SW 1271 (cell line): ENCODE results near the gene TTC3.
"Not testable (repeated sequence)": the region's sequence is repeated elsewhere in the genome, so short reads cannot be mapped to it uniquely, and the experiment has no call there.

Source experiments
- DNase-seq, 2 experiments: peaks; one replicate each; lab custom pipeline; 2025; lab: John Stamatoyannopoulos, UW

The TTC3 gene

DNA sequence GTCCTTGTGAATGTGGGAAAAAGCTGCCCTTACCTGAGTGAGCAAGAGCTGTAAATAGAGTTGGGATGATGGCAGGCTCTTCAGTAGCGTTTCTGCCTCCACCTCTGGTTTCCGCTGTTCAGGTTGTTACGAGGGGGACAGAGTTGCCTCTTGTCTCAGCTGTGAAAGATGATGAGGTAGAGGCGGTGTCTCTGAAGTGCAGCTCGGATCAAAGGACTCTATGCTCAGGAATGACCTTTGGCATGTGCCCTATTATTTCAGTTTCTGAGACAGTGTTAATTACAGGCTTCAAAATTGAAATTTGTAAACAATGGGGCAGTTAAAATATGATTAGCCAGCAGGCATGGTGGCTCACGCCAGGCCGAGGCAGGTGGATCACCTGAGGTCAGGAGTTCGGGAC is 123.8 kb downstream of the TTC3 start:
- no peak for DNase-seq

DNA sequence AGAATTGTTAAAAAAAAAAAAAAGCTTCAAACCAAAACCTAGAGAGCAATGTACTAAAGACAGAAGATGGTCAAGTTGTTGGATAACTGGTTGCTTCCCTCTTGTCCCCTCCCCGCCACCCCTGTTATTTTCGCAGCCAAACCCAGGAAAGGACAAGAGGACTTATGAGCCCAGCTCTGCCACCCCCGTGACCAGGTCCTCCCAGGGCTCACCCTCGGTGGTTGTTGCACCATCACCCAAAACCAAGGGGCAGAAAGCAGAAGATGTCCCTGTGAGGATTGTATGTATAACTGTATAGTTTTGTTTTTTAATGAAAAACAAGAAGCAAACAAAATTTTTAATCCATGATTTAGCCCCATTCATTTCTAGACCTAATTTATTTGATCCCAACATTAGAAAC is 124.7 kb downstream of the TTC3 start:
- DNase-seq, result no peak

- DNase-seq, result no peak
These were observed 126.2 kb downstream of the TTC3 start for GRCh38 chr21:37199057-37199924.

DNA sequence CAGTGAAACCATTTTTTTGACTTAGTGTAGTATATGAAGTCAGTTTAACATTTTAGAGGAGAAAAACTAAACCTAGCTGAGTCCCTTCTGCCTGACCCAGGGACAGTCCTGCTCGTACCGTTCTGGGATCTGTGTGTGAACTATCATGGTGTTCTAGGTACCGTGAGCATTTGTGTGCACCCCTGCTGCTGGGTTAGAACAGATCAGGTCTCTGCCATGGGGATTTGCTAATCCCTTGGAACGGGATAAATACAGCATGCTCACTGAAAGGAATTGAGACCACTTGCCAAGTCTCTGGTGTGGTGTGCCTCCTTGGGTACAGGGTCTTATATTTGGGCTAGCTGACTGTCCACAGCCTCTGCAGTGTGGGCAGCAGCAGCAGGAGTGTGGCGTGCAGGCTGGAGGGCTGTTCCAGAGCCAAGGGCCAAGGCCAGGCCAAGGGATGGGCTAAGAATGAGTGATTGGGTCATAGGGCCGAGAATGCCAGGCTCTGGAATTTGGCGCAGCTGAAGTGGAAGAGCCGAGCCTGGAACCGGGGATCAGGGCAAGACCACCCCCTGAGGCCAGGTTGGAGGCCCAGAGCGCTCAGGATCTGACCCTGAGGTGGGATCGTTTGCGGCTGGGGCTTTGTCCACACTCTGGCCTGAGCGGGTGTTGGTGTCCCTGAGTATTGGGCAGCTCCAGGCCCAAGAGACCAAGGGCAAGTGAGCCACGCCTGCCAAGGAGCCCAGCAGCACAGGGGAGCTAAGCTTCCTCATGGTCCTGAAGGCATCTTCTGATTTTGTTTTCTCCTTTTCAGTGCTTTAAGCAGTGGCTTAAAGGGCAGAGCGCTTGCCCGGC is 127.8 kb downstream of the TTC3 start:
- DNase-seq, result no peak

GRCh38 chr21:37202221-37203110 is 129.4 kb downstream of the TTC3 start:
- DNase-seq, result no peak

- DNase-seq, result no peak
These were observed 131.5 kb downstream of the TTC3 start for GRCh38 chr21:37204580-37204979.

DNA sequence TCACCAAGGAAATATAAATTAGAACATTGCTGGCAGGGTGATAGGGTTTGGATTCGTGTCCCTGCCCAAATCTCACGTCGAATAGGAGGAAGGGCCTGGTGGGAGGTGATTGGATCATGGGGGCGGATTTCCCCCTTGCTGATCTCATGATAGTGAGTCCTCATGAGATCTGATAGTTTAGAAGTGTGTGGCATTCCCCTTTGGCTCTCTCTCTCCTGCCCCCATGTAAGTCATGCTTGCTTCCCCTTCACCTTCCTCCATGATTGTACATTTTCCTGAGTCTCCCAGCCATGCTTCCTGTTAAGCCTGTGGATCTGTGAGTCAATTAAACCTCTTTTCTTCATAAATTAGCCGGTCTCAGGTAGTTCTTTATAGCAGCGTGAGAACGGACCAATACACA is 133.4 kb downstream of the TTC3 start:
- DNase-seq, result no peak

DNA sequence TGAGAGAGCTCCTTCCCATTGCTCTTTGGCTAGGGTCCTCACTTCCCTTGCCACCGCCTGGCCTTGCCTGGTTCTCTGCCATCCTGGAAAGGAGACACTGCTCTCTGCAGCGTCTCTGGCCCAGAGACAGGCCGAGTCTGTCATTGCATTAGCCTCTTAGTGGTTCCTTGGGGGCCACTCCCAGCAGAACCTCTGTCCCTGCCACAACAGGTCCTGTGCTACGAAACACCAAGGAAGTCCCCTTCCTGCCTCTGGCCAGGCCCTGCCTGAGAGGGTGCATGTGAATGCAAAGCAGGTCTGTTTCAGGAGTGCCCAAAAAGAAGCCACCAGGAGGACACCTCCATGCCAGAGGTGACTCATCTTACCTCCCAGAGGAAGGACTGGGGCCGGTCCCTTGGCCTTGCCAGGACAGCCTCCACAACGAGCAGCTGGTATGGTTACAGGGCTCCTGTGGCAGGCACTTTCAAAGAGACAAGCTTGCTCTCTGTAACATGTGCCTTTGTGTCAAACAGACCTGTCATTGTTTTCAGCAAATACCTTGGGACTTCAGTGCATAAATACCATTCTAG is 134.5 kb downstream of the TTC3 start:
- no peak for DNase-seq

DNA sequence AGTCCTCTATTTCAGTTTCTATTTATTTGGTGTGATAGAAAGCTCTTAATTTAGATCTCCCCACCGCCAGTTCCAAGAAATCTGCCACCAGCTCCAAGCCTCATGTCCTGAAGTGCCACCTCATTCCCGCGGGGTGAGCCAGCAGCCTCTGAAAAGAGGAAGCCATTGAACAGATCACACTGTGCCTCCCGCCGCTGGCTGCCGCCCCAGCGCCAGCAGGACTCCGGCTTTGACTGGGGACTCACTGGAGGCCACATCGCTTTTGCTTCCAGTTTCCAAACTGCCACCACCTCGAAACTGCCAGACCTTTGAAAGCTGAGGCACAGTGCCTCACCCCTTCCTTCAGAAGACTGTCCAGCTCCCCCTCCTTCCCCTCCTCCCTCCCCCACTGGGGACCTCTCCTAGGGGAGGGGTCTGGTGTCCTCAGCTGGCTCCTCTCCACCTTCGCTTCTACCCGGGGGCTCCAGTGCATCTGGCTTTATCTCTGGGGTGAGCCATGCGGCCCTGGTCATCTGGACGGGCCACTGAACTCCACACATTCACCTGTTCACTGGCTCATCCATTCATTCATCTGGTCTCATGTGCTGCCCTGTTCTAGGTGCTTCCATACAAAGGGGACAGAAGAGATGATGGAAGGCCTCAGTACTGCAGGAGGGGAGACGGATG is 135.1 kb downstream of the TTC3 start:
- DNase-seq, result no peak

- DNase-seq, result no peak
These were observed 135.7 kb downstream of the TTC3 start for GRCh38 chr21:37208741-37209225.

- no peak for DNase-seq
These were observed 137.1 kb downstream of the TTC3 start for GRCh38 chr21:37210130-37210529.

DNA sequence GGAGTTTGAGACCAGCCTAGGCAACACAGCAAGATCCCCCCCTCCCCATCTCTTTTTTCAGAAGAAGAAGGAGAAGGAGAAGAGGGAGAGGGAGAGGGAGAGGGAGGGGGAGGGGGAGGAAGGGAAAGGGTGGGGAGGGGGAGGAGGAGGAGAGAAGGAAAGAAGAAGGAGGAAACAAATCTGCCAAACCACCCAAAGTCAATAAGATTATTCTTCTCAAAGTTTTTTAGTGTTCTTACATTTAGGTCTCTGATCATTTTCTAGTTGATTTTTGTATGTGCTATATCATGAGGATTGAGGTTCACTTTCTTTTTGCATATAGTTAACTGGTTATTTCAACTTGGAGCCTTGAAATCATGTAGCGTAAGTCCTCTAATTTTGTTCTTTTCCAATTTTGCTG is 137.7 kb downstream of the TTC3 start:
- DNase-seq, result no peak

DNA sequence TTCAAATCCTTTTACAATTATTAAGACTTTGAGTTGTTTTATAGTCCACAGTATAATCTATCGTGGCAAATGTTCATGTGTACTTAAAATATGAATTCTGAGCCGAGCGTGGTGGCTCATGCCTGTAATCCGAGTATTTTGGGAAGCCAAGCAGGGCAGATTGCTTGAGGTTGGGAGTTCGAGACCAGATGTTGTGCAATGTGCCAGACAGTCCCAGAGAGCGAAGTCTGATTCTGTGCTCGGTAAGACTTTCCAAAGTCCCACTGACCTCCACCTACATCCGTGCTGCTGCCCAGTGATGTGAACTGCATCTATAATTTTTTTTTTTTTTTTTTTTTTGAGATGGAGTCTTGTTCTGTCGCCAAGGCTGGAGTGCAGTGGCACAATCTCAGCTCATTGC is 141.9 kb downstream of the TTC3 start:
- no peak for DNase-seq

- no peak for DNase-seq
These were observed 146.8 kb downstream of the TTC3 start for GRCh38 chr21:37219761-37220432.

DNA sequence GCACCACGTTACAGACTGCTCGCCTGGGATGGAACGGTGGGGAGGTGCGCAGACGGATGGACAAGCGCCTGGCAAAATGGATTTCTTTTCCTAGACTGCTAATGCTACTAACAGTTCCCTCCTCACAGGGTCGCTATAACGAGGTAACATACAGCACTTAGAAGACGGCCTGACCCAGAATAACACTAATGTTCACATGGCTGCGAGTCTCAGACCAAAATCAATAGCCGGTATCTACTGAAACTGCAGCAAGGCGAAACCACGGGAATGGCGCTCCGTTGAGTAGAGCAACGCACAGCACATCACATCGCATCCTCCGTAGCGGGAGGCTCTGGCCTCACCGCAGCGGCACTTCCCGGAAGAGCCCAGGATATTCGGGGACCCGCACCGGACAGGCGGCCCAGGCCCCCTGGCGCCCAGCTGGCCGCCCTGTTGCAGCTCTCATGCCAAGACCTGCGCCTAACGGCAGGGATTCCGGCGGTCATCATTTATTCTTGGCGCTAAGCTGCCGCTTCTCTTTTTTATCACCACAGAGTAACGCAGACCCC is 147.5 kb downstream of the TTC3 start:
- peak in 1 of 2 experiments; percentile 13 for DNase-seq

- peak; percentile 51 to 73 for DNase-seq
These were observed 148.1 kb downstream of the TTC3 start for GRCh38 chr21:37220981-37221664.

DNA sequence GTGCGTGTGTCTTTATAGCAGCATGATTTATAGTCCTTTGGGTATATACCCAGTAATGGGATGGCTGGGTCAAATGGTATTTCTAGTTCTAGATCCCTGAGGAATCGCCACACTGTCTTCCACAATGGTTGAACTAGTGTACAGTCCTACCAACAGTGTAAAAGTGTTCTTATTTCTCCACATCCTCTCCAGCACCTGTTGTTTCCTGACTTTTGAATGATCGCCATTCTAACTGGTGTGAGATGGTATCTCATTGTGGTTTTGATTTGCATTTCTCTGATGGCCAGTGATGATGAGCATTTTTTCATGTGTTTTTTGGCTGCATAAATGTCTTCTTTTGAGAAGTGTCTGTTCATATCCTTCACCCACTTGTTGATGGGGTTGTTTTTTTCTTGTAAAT is 149.2 kb downstream of the TTC3 start:
- DNase-seq, result not testable (repeated sequence)

DNA sequence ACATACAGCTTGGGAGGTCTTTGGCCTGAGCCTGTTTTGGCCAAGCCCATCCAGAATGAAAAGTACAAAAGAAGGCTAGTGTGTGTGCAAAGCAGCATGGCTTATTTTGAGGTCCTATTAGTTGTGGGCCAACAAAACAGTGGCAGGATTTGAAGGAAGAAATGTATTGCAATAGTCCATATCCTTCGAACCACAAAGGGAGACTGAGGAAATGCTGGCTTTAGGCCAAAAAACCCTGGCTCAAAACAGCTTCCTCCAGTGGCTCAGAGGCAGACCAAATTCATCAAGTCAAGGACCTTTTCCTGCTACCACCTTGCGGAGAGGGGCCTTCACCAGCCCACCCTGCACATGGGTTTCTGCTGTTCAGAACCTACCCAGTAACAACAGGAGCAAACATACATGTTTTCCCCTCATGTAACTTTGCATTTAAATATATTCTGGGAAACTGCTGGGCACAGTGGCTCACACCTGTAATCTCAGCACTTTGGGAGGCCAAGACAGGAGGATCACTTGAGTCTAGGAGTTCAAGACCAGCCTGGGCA is 150.8 kb downstream of the TTC3 start:
- no peak for DNase-seq
